ENCODE measurements around the gene USP33.

USP33 gene

GRCh38 chr1:77744576-77744975, 15.1 kb downstream of the USP33 start:
- DNase-seq (no peak), ATAC-seq (ENCODE audit: insufficient read depth, low read depth) (no peak)
- Histone ChIP-seq H3K27ac (ENCODE audit: low read length) (no peak overlapping the region), H4K20me1 (ENCODE audit: insufficient read depth, low read length) (peaks cover 38% of the 10 kb centered on the region), H3K4me1 (ENCODE audit: insufficient read depth, low read length) (no peaks in the 10 kb centered on the region), H2AFZ (ENCODE audit: low read depth, low read length) (no peak overlapping the region), H3K27me3 (ENCODE audit: insufficient read depth, low read length, poor library complexity) (no peaks in the 10 kb centered on the region), H3K36me3 (ENCODE audit: insufficient read depth, low read length) (peaks cover 17% of the 10 kb centered on the region; the same call in 1 of the 2 replicates), H3K4me3 (ENCODE audit: low read depth in 1 of 2, low read length in 2 of 2) (no peak overlapping the region), H3K9me3 (ENCODE audit: insufficient read depth, low read length, severe bottlenecking) (no peaks in the 10 kb centered on the region), H3K79me2 (ENCODE audit: insufficient read depth, low read length) (peaks cover 75% of the 10 kb centered on the region), H3K4me2 (ENCODE audit: insufficient read depth, low read length) (no peak overlapping the region), H3K9ac (ENCODE audit: low read depth, low read length) (no peak overlapping the region)
- TF ChIP-seq EZH2 (IDR thresholded peaks at IDR 0.05; ENCODE audit: borderline replicate concordance, low read depth, low read length, severe bottlenecking) (no peak), CTCF (IDR thresholded peaks at IDR 0.05; ENCODE audit: borderline replicate concordance, extremely low read depth, low read length, poor library complexity, severe bottlenecking) (no peak)

- ATAC-seq (ENCODE audit: insufficient read depth, low read depth) (no peak), DNase-seq (no peak)
- no peak overlapping the region for H2AFZ ChIP-seq (ENCODE audit: low read depth, low read length)
- H3K79me2 ChIP-seq (ENCODE audit: insufficient read depth, low read length) = peaks cover 51% of the 10 kb centered on the region
- no peaks in the 10 kb centered on the region for H3K9me3 ChIP-seq (ENCODE audit: insufficient read depth, low read length, severe bottlenecking)
- H4K20me1 ChIP-seq (ENCODE audit: insufficient read depth, low read length) = peaks cover 16% of the 10 kb centered on the region
- H3K9ac ChIP-seq (ENCODE audit: low read depth, low read length) = no peak overlapping the region
- H3K27me3 ChIP-seq (ENCODE audit: insufficient read depth, low read length, poor library complexity) = no peaks in the 10 kb centered on the region
- H3K4me1 ChIP-seq (ENCODE audit: insufficient read depth, low read length) = no peaks in the 10 kb centered on the region
- H3K4me3 ChIP-seq (ENCODE audit: low read depth in 1 of 2, low read length in 2 of 2) = no peak overlapping the region
- peaks cover 35% of the 10 kb centered on the region for H3K36me3 ChIP-seq (ENCODE audit: insufficient read depth, low read length)
- no peak overlapping the region for H3K27ac ChIP-seq (ENCODE audit: low read length)
- no peak overlapping the region for H3K4me2 ChIP-seq (ENCODE audit: insufficient read depth, low read length)
- no peak for TF ChIP-seq CTCF (IDR thresholded peaks at IDR 0.05; ENCODE audit: borderline replicate concordance, extremely low read depth, low read length, poor library complexity, severe bottlenecking)
- no peak for TF ChIP-seq EZH2 (IDR thresholded peaks at IDR 0.05; ENCODE audit: borderline replicate concordance, low read depth, low read length, severe bottlenecking)
Observed at GRCh38 chr1:77742011-77742555, 17.6 kb downstream of the USP33 start.

- no peak for ATAC-seq (ENCODE audit: insufficient read depth, low read depth)
Observed at GRCh38 chr1:77741316-77741715, 18.3 kb downstream of the USP33 start.

More at GRCh38 chr1:77741316-77741715, 18.3 kb downstream of the USP33 start:
- no peak overlapping the region for H3K4me3 ChIP-seq (ENCODE audit: low read depth in 1 of 2, low read length in 2 of 2)
- no peak for TF ChIP-seq CTCF (IDR thresholded peaks at IDR 0.05; ENCODE audit: borderline replicate concordance, extremely low read depth, low read length, poor library complexity, severe bottlenecking)
- no peak overlapping the region for H3K27ac ChIP-seq (ENCODE audit: low read length)
- H3K27me3 ChIP-seq (ENCODE audit: insufficient read depth, low read length, poor library complexity) = no peaks in the 10 kb centered on the region
- H3K36me3 ChIP-seq (ENCODE audit: insufficient read depth, low read length) = peaks cover 41% of the 10 kb centered on the region
- peaks cover 16% of the 10 kb centered on the region for H4K20me1 ChIP-seq (ENCODE audit: insufficient read depth, low read length)
- no peak overlapping the region for H3K4me2 ChIP-seq (ENCODE audit: insufficient read depth, low read length)
- H3K4me1 ChIP-seq (ENCODE audit: insufficient read depth, low read length) = no peaks in the 10 kb centered on the region
- H3K9me3 ChIP-seq (ENCODE audit: insufficient read depth, low read length, severe bottlenecking) = no peaks in the 10 kb centered on the region
- no peak overlapping the region for H3K9ac ChIP-seq (ENCODE audit: low read depth, low read length)
- H2AFZ ChIP-seq (ENCODE audit: low read depth, low read length) = no peak overlapping the region
- DNase-seq = no peak
- peaks cover 47% of the 10 kb centered on the region for H3K79me2 ChIP-seq (ENCODE audit: insufficient read depth, low read length)
